Stimulated activated CD4-positive, alpha-beta T cell treated with anti-CD3 and anti-CD28 coated beads, TNF-alpha, amount 100 ng/mL, for 24 hours (primary cell): Measurements from ENCODE around the gene RFTN1.
A peak's percentile ranks its signal among the peaks of the same experiment; 100 is the strongest.
"Not testable (repeated sequence)": the region's sequence is repeated elsewhere in the genome, so short reads cannot be mapped to it uniquely, and the experiment has no call there.

Experiments
- DNase-seq, 3 experiments: peaks; one replicate each; pipeline ENCODE4 v3.0.0-alpha.2; 2020; ENCODE audit warnings: low read depth in 3 of 3

RFTN1 gene

DNA sequence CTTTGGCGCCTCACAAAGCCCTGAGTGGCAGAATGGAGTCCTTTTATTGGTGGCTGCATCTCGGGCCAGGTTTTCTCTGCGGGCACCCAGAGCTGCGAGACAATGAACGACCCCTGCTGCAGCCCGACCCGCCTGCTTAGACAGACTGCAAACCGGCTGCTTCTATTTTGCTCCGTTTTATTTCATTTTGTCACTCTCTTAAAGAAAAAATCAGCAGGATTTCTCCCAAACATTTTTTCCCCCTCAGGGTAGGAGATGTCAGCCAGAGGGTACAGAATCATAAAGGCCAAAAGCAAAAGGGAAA lies 183.7 kb downstream of the RFTN1 start:
- DNase-seq, result no peak

- DNase-seq, result no peak
These were observed 184.3 kb downstream of the RFTN1 start for GRCh38 chr3:16329036-16329825.

DNA sequence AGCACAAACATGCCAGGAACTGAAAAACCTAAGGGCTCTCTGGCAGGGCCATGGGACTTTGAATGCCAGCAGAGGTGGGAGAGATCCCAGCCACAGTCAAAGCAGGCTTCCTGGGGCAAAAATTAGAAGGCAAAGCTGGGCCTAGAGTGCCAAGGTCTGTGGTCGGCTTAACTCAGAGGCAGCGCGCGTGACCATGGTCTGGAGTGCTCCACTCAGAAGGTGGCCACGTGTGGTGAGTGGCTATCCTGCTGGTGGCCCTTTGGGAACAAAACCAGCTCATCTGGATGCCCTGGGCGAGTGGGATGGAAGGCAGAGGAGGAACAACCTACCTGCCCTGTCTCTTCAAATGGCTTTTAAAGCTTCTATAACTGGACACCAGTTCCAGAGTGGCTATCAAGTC lies 185.4 kb downstream of the RFTN1 start:
- no peak for DNase-seq

GRCh38 chr3:16326724-16327349 lies 186.7 kb downstream of the RFTN1 start:
- DNase-seq, result no peak

DNA sequence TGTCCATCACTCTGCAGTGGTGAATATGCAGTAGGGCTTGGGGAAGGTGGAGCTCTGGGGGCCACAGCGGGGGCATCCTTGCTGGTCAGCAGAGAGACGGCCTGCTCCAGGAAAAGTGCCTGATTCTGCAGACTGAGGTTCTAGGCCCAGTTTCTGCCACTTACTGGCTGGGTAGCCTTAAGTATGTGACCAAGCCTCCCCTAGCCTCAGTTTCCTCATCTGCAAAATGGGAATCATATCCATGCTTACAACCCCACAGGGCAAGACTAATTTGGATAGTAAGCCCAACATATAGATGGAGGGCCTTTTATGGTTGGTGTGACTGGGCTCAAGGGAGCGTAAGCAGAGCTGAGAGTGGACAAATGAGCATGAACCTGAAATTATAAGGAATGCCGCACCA lies 187.6 kb downstream of the RFTN1 start:
- no peak for DNase-seq

DNA sequence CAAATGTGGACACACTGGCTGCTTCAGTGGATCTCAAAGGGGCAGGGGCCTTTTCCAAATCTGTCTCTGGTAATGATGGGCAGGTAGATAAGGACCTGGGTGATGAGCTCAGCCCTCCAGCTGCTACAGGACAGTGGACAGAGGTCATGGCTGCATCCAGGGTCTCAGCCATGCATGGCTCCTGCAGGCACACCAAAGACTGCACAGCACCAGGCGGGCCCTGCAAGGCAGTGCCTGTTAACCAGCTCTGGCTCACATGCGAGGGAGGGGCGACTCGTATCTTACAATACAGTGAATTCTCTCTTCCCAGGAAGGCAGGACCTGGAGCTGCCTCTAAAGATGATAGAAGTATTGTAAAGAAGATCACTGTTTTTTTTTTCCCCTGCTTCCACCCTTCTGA lies 189.8 kb downstream of the RFTN1 start:
- no peak for DNase-seq

GRCh38 chr3:16322189-16322588 lies 191.3 kb downstream of the RFTN1 start:
- DNase-seq, result no peak

DNA sequence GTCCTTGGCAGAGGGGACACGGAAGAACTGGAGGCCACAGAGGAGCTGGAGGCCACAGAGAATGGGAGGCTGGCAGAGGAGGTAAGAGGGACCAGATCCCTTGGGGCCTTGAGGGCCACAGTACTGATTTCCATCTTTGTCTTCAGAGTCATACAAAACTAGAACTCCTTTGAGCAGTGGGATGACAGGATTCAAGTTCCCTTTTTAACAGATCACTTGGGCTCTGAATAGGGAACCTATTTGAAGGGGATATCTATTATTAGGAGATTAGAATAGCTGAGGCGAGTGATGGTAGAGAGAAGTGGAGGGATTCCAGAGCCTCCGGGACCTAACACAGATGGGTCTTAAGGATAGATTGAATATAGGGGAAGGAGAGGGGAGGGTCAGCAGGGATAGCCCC lies 192.8 kb downstream of the RFTN1 start:
- no peak for DNase-seq

DNA sequence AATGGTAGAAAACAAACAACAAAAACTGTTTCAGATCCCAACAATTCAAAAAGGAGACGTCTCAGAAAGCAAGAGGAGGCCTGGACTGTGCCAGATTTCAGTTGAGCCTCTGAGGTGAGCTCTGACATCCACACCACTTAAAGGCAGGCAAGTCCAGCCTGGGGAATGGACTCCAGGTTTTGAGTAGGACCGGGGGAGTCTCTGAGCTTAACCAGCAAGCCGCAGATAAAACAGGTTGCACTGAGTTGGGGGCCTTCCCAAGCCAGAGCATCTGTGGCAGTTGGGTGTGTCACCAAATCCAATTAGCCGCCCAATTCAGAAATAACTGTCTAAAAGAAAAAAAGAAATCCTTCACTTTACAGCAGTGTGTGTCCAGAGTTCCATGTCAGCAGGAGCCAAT lies 193.8 kb downstream of the RFTN1 start:
- no peak for DNase-seq

GRCh38 chr3:16319307-16319706 lies 194.2 kb downstream of the RFTN1 start:
- DNase-seq, result peak; percentile 67 to 84 (median 83)

DNA sequence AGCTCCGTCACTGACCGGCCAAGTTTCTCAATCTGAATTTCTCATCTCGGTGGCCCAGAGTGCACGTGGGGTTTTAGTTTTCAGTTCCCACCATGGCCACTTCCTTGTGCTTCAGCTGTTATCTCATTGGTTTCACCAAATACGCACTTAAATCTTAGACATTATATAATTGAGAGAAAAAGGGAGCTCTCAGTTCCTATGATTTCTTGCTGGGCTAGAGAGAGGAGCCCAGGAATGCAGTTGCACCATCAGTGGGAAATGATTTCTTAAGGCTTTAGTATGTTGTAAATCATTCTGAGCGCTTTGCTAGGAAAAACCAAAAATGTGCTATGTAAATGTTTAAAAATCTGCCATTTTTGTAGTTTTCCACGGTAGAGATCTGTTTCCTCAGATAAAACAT lies 195.3 kb downstream of the RFTN1 start:
- no peak for DNase-seq

- DNase-seq, result no peak
These were observed 195.9 kb downstream of the RFTN1 start for GRCh38 chr3:16317561-16317945.

- no peak for DNase-seq
These were observed 196.5 kb downstream of the RFTN1 start for GRCh38 chr3:16316847-16317560.

GRCh38 chr3:16316396-16316795 lies 197.1 kb downstream of the RFTN1 start:
- no peak for DNase-seq

GRCh38 chr3:16315623-16316022 lies 197.9 kb downstream of the RFTN1 start:
- no peak for DNase-seq

DNA sequence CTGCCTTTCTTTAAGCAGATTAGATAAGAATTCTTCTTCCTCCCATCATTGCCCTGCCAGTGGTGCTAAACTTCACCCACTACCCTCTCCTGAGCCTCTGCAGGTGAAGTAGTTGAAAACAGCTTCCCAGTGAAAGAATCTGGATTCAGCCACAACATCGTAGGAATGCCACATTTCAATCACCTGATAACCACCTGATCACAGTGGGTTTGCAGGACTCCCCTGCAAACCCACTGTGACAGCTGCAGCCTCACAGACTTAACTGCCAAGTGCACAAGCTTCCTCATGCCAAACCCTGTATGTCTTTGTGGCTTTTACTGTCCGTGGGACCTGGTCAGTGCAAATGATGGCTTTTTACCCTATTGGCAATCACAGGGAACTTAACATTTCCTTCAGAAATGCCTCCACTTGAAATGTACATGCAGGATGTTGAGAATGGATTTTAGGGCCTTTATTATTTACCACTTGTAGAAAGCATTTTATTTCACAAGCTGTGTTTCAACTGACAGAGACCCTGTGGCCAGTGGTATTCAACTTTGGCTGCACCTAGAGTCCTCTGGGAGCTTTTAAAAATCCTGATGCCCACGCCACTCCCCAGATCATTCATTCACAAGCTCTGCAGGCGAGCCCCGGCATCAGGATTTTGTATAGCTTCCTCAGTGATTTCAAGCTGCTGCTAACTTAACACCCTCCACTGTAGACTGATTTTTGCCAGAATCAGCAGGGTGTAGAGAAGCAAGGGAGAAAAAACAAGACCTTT lies 199.4 kb downstream of the RFTN1 start:
- DNase-seq, result no peak

DNA sequence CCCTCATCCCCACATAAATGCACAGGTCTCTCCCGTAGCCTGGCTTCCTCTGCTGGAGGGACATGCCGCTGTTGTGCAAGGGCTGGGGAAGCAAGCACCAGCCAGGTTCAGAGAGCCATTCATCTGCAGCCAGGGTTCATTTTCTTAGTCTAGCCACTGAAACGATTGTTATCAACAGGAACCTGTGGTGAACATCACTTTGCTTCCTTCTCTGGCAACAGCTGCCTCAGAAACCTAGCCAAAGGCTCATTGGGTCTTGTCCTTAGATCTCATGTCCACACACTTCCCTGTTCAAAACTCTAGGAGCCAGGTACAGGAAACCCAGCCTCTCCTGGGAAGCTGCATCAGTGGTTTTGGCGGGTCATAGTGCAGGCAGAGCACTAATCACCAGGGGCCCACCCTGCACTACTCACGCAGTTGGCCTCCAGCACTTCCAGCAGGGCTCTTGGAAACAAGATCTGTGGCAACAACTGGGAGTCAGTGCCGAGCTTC lies 201.5 kb downstream of the RFTN1 start:
- DNase-seq, result peak in 1 of 3 experiments; percentile 32

- not testable (repeated sequence) for DNase-seq
These were observed 203.0 kb downstream of the RFTN1 start for GRCh38 chr3:16310486-16310885.

DNA sequence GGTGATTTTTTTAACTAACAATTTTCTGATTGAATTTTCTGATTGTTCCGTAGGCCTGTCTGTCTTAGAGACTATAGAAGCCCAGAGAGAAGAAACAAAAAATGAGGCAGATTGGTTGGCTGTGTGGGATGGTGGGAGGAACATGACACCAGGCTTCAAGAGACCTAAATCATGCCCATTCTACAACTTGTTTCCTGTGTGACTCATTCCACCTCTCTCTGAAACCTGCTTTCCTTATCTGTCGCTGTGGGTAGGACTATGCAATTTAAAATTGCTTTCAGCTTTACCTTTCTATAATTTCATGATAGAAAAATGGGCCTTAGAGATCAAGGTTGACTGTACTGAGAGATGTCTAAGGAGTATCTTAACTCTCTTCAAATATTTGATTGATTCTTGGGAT lies 203.9 kb downstream of the RFTN1 start:
- DNase-seq, result peak in 2 of 3 experiments; percentile 36

GRCh38 chr3:16308727-16309126 lies 204.8 kb downstream of the RFTN1 start:
- DNase-seq, result no peak

- no peak for DNase-seq
These were observed 205.5 kb downstream of the RFTN1 start for GRCh38 chr3:16307832-16308531.
